ENCODE results near the gene SH3D19.

SH3D19 gene

GRCh38 chr4:151227731-151228130 lies 97.7 kb downstream of the SH3D19 start:
- DNase-seq = no peak

GRCh38 chr4:151227172-151227571 lies 98.2 kb downstream of the SH3D19 start:
- DNase-seq = no peak

GRCh38 chr4:151226004-151226932 lies 99.1 kb downstream of the SH3D19 start:
- no peak for DNase-seq

- DNase-seq = no peak
Observed at GRCh38 chr4:151223465-151223864, 101.9 kb downstream of the SH3D19 start.

- DNase-seq = no peak
Observed at GRCh38 chr4:151219948-151220347, 105.5 kb downstream of the SH3D19 start.

GRCh38 chr4:151219091-151219490 lies 106.3 kb downstream of the SH3D19 start:
- DNase-seq = no peak

GRCh38 chr4:151218343-151218742 lies 107.1 kb downstream of the SH3D19 start:
- DNase-seq = no peak

GRCh38 chr4:151217326-151217725 lies 108.1 kb downstream of the SH3D19 start:
- DNase-seq = no peak

GRCh38 chr4:151215295-151215694 lies 110.1 kb downstream of the SH3D19 start:
- no peak for DNase-seq

- no peak for DNase-seq
Observed at GRCh38 chr4:151207868-151208267, 117.5 kb downstream of the SH3D19 start.

GRCh38 chr4:151207186-151207585 lies 118.2 kb downstream of the SH3D19 start:
- DNase-seq = no peak

GRCh38 chr4:151206241-151207005 lies 119.0 kb downstream of the SH3D19 start:
- DNase-seq = no peak

GRCh38 chr4:151205722-151206121 lies 119.7 kb downstream of the SH3D19 start:
- no peak for DNase-seq

- no peak for DNase-seq
Observed at GRCh38 chr4:151204925-151205524, 120.4 kb downstream of the SH3D19 start.

GRCh38 chr4:151202851-151203455 lies 122.5 kb downstream of the SH3D19 start:
- no peak for DNase-seq

- no peak for DNase-seq
Observed at GRCh38 chr4:151202381-151202780, 123.0 kb downstream of the SH3D19 start.

GRCh38 chr4:151199319-151200190 lies 125.8 kb downstream of the SH3D19 start:
- DNase-seq = no peak

- DNase-seq = no peak
Observed at GRCh38 chr4:151198748-151199147, 126.7 kb downstream of the SH3D19 start.

GRCh38 chr4:151197247-151197646 lies 128.2 kb downstream of the SH3D19 start:
- no peak for DNase-seq

GRCh38 chr4:151195801-151196200 lies 129.6 kb downstream of the SH3D19 start:
- DNase-seq = no peak

- DNase-seq = no peak
Observed at GRCh38 chr4:151193414-151193813, 132.0 kb downstream of the SH3D19 start.

All from CD4-positive, alpha-beta T cell treated with Interleukin-4 for 4 hours (primary cell).